HG02798 (cell line): ENCODE data around the gene SPAG9.

Experiments used
- ATAC-seq: cut with Tn5 transposase; IDR thresholded peaks from one replicate; pipeline ENCODE4 v1.9.1; 2021; ENCODE audit warnings: mild to moderate bottlenecking; ENCODE audit not compliant: unreplicated experiment, poor library complexity

Gene SPAG9

GRCh38 chr17:51120739-51121619, at the start of gene SPAG9:
TSS of gene SPAG9 (minus strand) at chr17:51120868. CDS start at chr17:51120656, 212 bp downstream.
- peak; percentile 85 for ATAC-seq

- ATAC-seq, result no peak
These were observed 48.7 kb upstream of the SPAG9 start for GRCh38 chr17:51169340-51169739.

GRCh38 chr17:51166987-51167931, 46.6 kb upstream of the SPAG9 start:
- peak; percentile 46 for ATAC-seq

GRCh38 chr17:51166198-51166986, 45.7 kb upstream of the SPAG9 start, which contains the start of gene NME2:
TSS of gene NME2 (plus strand) at chr17:51166411. CDS start at chr17:51166831, 420 bp downstream.
- peak; percentile 88 for ATAC-seq

GRCh38 chr17:51165680-51166197, 45.1 kb upstream of the SPAG9 start:
- peak; percentile 1 for ATAC-seq

- ATAC-seq, result no peak
These were observed 44.4 kb upstream of the SPAG9 start for GRCh38 chr17:51164911-51165679.

- ATAC-seq, result no peak
These were observed 40.9 kb upstream of the SPAG9 start for GRCh38 chr17:51161541-51161940.

- ATAC-seq, result no peak
These were observed 38.9 kb upstream of the SPAG9 start for GRCh38 chr17:51159604-51160003.

- no peak for ATAC-seq
These were observed 34.7 kb upstream of the SPAG9 start for GRCh38 chr17:51155416-51155815.

- no peak for ATAC-seq
These were observed 33.5 kb upstream of the SPAG9 start for GRCh38 chr17:51154176-51154575.

- ATAC-seq, result peak; percentile 96
These were observed 32.8 kb upstream of the SPAG9 start, which contains the start of gene NME1 for GRCh38 chr17:51153210-51154072. TSS of gene NME1 (plus strand) at chr17:51153559. CDS start at chr17:51155655, 2,096 bp downstream.

- no peak for ATAC-seq
These were observed 32.1 kb upstream of the SPAG9 start for GRCh38 chr17:51152766-51153209.

- ATAC-seq, result no peak
These were observed 30.3 kb upstream of the SPAG9 start for GRCh38 chr17:51150932-51151331.

GRCh38 chr17:51149163-51149562, 28.5 kb upstream of the SPAG9 start:
- no peak for ATAC-seq

- ATAC-seq, result no peak
These were observed 27.0 kb upstream of the SPAG9 start for GRCh38 chr17:51147650-51148049.

- no peak for ATAC-seq
These were observed 23.8 kb upstream of the SPAG9 start for GRCh38 chr17:51144266-51145022.

GRCh38 chr17:51142597-51142996, 21.9 kb upstream of the SPAG9 start:
- ATAC-seq, result no peak
